Vagina (tissue), 2 donors: ENCODE measurements around the gene MRPL20. TPM values are rescaled to one million over a fixed set of nuclear protein-coding genes. Genes with fewer than 3 reads are reported as not detected.
"Not testable (repeated sequence)": the region's sequence is repeated elsewhere in the genome, so short reads cannot be mapped to it uniquely, and the experiment has no call there.

ENCODE experiments used
- DNase-seq, 2 donors: peaks; one replicate each; pipeline ENCODE4 v3.0.0-alpha.2; 2017; ENCODE audit errors: extremely low spot score in 2 of 2
- H3K27ac ChIP-seq: fragments of 200-600 bp; sonication (generic); one replicate; pipeline ENCODE4 v1.5.1; 2019
- H3K27me3 ChIP-seq: fragments of 200-600 bp; sonication (generic); one replicate; pipeline ENCODE4 v1.5.1; 2019
- H3K36me3 ChIP-seq, 2 donors: fragments of 200-600 bp; sonication (generic); one replicate each; pipeline ENCODE4 v1.5.1; 2017 to 2019
- H3K4me1 ChIP-seq: fragments of 200-600 bp; sonication (generic); one replicate; pipeline ENCODE4 v1.5.1; 2019
- H3K4me3 ChIP-seq, 2 donors: fragments of 200-600 bp; sonication (generic); 1 replicate in 1 of 2; 2 replicates in 1 of 2; pipeline ENCODE4 v1.5.1; 2016 to 2019
- H3K9me3 ChIP-seq: fragments of 200-600 bp; sonication (generic); one replicate; pipeline ENCODE4 v1.5.1; 2019
- CTCF ChIP-seq, 3 experiments: fragments of 450-650 bp in 2 of 3; fragments of 200-600 bp in 1 of 3; sonication (generic) in 1 of 3; IDR thresholded peaks; one replicate each; pipeline ENCODE4 v1.5.1; 2017 to 2019; ENCODE audit warnings: antibody characterized with exemption in 3 of 3, mild to moderate bottlenecking in 2 of 3, moderate library complexity in 2 of 3
- POLR2A ChIP-seq, 2 donors: fragments of 450-650 bp; IDR thresholded peaks; one replicate each; pipeline ENCODE4 v1.6.1; 2017; ENCODE audit warnings: antibody characterized with exemption in 2 of 2, mild to moderate bottlenecking in 2 of 2, moderate library complexity in 2 of 2
- POLR2AphosphoS5 ChIP-seq, 2 donors: sonication (generic); formaldehyde crosslinking; IDR thresholded peaks; one replicate each; pipeline ENCODE4 v1.9.0; 2017; ENCODE audit warnings: antibody characterized with exemption in 2 of 2, mild to moderate bottlenecking in 2 of 2, low read depth in 1 of 2; ENCODE audit not compliant: insufficient read depth in 1 of 2
- intact Hi-C: fragments of 100-400 bp; cut with DNase I; formaldehyde crosslinking; loops from one replicate; pipeline ENCODE4 v1.15.1; 2023
- total RNA-seq: library from RNA; depleted of rRNA; stranded (reverse); fragments of >200 nt; gene quantifications from one replicate; pipeline ENCODE4 v1.2.3, GENCODE V29; 2016

MRPL20 gene
- total RNA-seq, 1 donor from 2014 or later: 84.2 TPM

GRCh38 chr1:1388078-1388472 lies 19.0 kb downstream of the MRPL20 start:
- H3K4me3 ChIP-seq: no peak overlapping the region
- no peak for DNase-seq
- H3K4me1 ChIP-seq: no peaks in the 10 kb centered on the region
- H3K9me3 ChIP-seq: no peaks in the 10 kb centered on the region
- intact Hi-C loops: no loop called here
- peaks cover 4 to 75% of the 10 kb centered on the region in 2 donors for H3K36me3 ChIP-seq
- no peaks in the 10 kb centered on the region for H3K27me3 ChIP-seq
- TF ChIP-seq POLR2A (IDR thresholded peaks at IDR 0.05) (no peak), CTCF (IDR thresholded peaks at IDR 0.05) (no peak), POLR2AphosphoS5 (IDR thresholded peaks at IDR 0.05; ENCODE audit: insufficient read depth in 1 of 2, low read depth in 1 of 2) (no peak)
- H3K27ac ChIP-seq: no peak overlapping the region

- DNase-seq: no peak
- Histone ChIP-seq H3K27me3 (no peaks in the 10 kb centered on the region), H3K27ac (no peak overlapping the region), H3K4me3 (no peak overlapping the region), H3K4me1 (no peaks in the 10 kb centered on the region), H3K36me3 (peaks cover 4 to 68% of the 10 kb centered on the region in 2 donors), H3K9me3 (no peaks in the 10 kb centered on the region)
- TF ChIP-seq POLR2A (IDR thresholded peaks at IDR 0.05) (no peak), POLR2AphosphoS5 (IDR thresholded peaks at IDR 0.05; ENCODE audit: insufficient read depth in 1 of 2, low read depth in 1 of 2) (no peak), CTCF (IDR thresholded peaks at IDR 0.05) (no peak)
- intact Hi-C loops: no loop called here
These were observed 19.7 kb downstream of the MRPL20 start for GRCh38 chr1:1387098-1388077.

- H3K9me3 ChIP-seq: no peaks in the 10 kb centered on the region
- no peaks in the 10 kb centered on the region for H3K4me1 ChIP-seq
- intact Hi-C loops: no loop called here
- H3K27ac ChIP-seq: no peak overlapping the region
- H3K27me3 ChIP-seq: no peaks in the 10 kb centered on the region
- TF ChIP-seq CTCF (IDR thresholded peaks at IDR 0.05): no peak
- no peak for TF ChIP-seq POLR2AphosphoS5 (IDR thresholded peaks at IDR 0.05; ENCODE audit: insufficient read depth in 1 of 2, low read depth in 1 of 2)
- no peak for TF ChIP-seq POLR2A (IDR thresholded peaks at IDR 0.05)
- DNase-seq: no peak
- H3K36me3 ChIP-seq: peaks cover 1 to 54% of the 10 kb centered on the region in 2 donors
- H3K4me3 ChIP-seq: no peak overlapping the region
These were observed 21.2 kb downstream of the MRPL20 start for GRCh38 chr1:1385931-1386330.

GRCh38 chr1:1385339-1385738 lies 21.8 kb downstream of the MRPL20 start:
- H3K4me1 ChIP-seq, H3K9me3 ChIP-seq, DNase-seq, H3K27me3 ChIP-seq, intact Hi-C loops, H3K27ac ChIP-seq, H3K4me3 ChIP-seq: not testable (repeated sequence)
- H3K36me3 ChIP-seq: peaks cover 0 to 48% of the 10 kb centered on the region in 2 donors

GRCh38 chr1:1381294-1381693 lies 25.8 kb downstream of the MRPL20 start:
- Histone ChIP-seq H3K9me3 (no peaks in the 10 kb centered on the region), H3K36me3 (peaks cover 0 to 7% of the 10 kb centered on the region in 2 donors), H3K4me1 (peaks cover 1% of the 10 kb centered on the region), H3K4me3 (no peak overlapping the region), H3K27ac (no peak overlapping the region), H3K27me3 (no peaks in the 10 kb centered on the region)
- intact Hi-C loops: no loop called here
- no peak for DNase-seq
- TF ChIP-seq POLR2A (IDR thresholded peaks at IDR 0.05) (no peak), CTCF (IDR thresholded peaks at IDR 0.05) (no peak)
